OCI-LY7 (cell line): ENCODE measurements around the gene LIPC. TPM values are rescaled to one million over a fixed set of nuclear protein-coding genes. Genes with fewer than 3 reads are reported as not detected.
"Not testable (repeated sequence)": the region's sequence is repeated elsewhere in the genome, so short reads cannot be mapped to it uniquely, and the experiment has no call there.

Experiments
- BruUV-seq: library from RNA; stranded (reverse); fragments of 400-500 nt; replicated peaks from 2 replicates; lab custom pipeline; 2021; lab: Mats Ljungman, UMichigan
- CTCF ChIA-PET: fragments of 300-600 bp; sonication (Branson Sonifier 250); formaldehyde crosslinking; loops from one replicate; lab custom pipeline; 2022; ENCODE audit warnings: antibody characterized with exemption; ENCODE audit not compliant: unreplicated experiment; lab: Charles Lee
- POLR2A ChIA-PET: fragments of 300-600 bp; sonication (Branson Sonifier 250); formaldehyde crosslinking; loops from one replicate; lab custom pipeline; 2022; ENCODE audit warnings: antibody characterized with exemption; lab: Charles Lee
- DNase-seq: peaks from one replicate; pipeline ENCODE4 v3.0.0-alpha.2; 2015; ENCODE audit warnings: low spot score
- H2AFZ ChIP-seq: fragments of 200-600 bp; sonication (generic), shearing (Covaris generic); 2 replicates; pipeline ENCODE4 v1.6.1; 2014; ENCODE audit warnings: mild to moderate bottlenecking, antibody characterized with exemption, low read length, moderate library complexity
- H3K27ac ChIP-seq: fragments of 200-600 bp; sonication (generic); 2 replicates; pipeline ENCODE4 v1.5.1; 2014; ENCODE audit warnings: mixed run types, low read depth, mild to moderate bottlenecking, moderate library complexity, low read length, inconsistent platforms; ENCODE audit not compliant: poor library complexity, severe bottlenecking
- H3K36me3 ChIP-seq: fragments of 200-600 bp; sonication (generic); 2 replicates; pipeline ENCODE4 v1.6.1; 2014; ENCODE audit warnings: mild to moderate bottlenecking, antibody characterized with exemption, low read length, moderate library complexity, mixed read lengths; ENCODE audit not compliant: insufficient read depth
- H3K4me1 ChIP-seq: fragments of 200-600 bp; sonication (generic); 2 replicates; pipeline ENCODE4 v1.5.1; 2014; ENCODE audit warnings: mild to moderate bottlenecking, low read length; ENCODE audit not compliant: insufficient read depth, poor library complexity, severe bottlenecking
- H3K4me2 ChIP-seq: fragments of 200-600 bp; sonication (generic); 2 replicates; pipeline ENCODE4 v1.6.1; 2014; ENCODE audit warnings: mild to moderate bottlenecking, low read length
- H3K4me3 ChIP-seq: fragments of 200-600 bp; sonication (generic); 2 replicates; pipeline ENCODE4 v1.5.1; 2014; ENCODE audit warnings: mild to moderate bottlenecking, low read depth, low read length; ENCODE audit not compliant: poor library complexity, severe bottlenecking
- H3K79me2 ChIP-seq: fragments of 200-600 bp; sonication (generic); 2 replicates; pipeline ENCODE4 v1.6.1; 2016; ENCODE audit warnings: low read depth, mild to moderate bottlenecking, low read length, moderate library complexity, mixed read lengths; ENCODE audit not compliant: insufficient read depth
- H3K9me2 ChIP-seq: fragments of 200-600 bp; sonication (generic); 2 replicates; pipeline ENCODE4 v1.6.1; 2016; ENCODE audit warnings: mild to moderate bottlenecking, low read length, mixed read lengths; ENCODE audit not compliant: insufficient read depth
- H3K9me3 ChIP-seq: fragments of 200-600 bp; sonication (generic); 2 replicates; pipeline ENCODE4 v1.6.1; 2014; ENCODE audit warnings: mild to moderate bottlenecking, mixed run types, low read length, mixed read lengths
- H4K20me1 ChIP-seq: fragments of 200-600 bp; sonication (generic); 2 replicates; pipeline ENCODE4 v1.6.1; 2014; ENCODE audit warnings: mild to moderate bottlenecking, antibody characterized with exemption, low read length, moderate library complexity, mixed read lengths; ENCODE audit not compliant: insufficient read depth
- CTCF ChIP-seq: fragments of 200-600 bp; sonication (generic); conservative IDR thresholded peaks from 2 replicates; pipeline ENCODE4 v1.5.1; 2014; ENCODE audit warnings: mild to moderate bottlenecking, antibody characterized with exemption, low read length, moderate library complexity, mixed read lengths
- EZH2phosphoT487 ChIP-seq: fragments of 200-600 bp; sonication (generic); IDR thresholded peaks from 2 replicates; pipeline ENCODE4 v1.6.1; 2018; ENCODE audit warnings: low read depth, borderline replicate concordance, mild to moderate bottlenecking, mixed run types, antibody characterized with exemption, low read length, moderate library complexity, mixed read lengths
- intact Hi-C: fragments of 100-400 bp; cut with micrococcal nuclease; formaldehyde crosslinking; loops from one replicate; pipeline ENCODE4 v1.10.0; 2022; ENCODE audit not compliant: unreplicated experiment
- total RNA-seq, 2 experiments: library from RNA; depleted of rRNA in 1 of 2; stranded (reverse); fragments of >200 nt in 1 of 2; shearing (Covaris generic) in 1 of 2; gene quantifications; 2 replicates each; pipeline ENCODE4 v1.2.3, GENCODE V29; 2014 to 2022

The LIPC gene
- total RNA-seq, 2 experiments from 2014 or later: 0.50 TPM; not detected in 1

- no peak for TF ChIP-seq CTCF
- no peak for TF ChIP-seq EZH2phosphoT487
- Histone ChIP-seq H3K9me3 (no peaks in the 10 kb centered on the region), H3K9me2 (no peaks in the 10 kb centered on the region), H3K36me3 (peaks cover 44% of the 10 kb centered on the region), H3K4me3 (no peak overlapping the region), H3K79me2 (no peaks in the 10 kb centered on the region), H2AFZ (no peak overlapping the region), H3K4me1 (no peaks in the 10 kb centered on the region), H3K27ac (no peak overlapping the region), H3K4me2 (no peak overlapping the region), H4K20me1 (no peaks in the 10 kb centered on the region)
- ChIA-PET CTCF (no interaction called here), POLR2A (interaction anchor here (0.7 to 0.9 kb wide), 2 partner anchors 9 to 15 kb away, joined by 3 to 5 read pairs; no protein-coding TSS in a partner anchor)
- no TSS peak for BruUV-seq
- intact Hi-C loops: no loop called here
- DNase-seq: no peak
Observed at GRCh38 chr15:58597943-58598828, 166.4 kb downstream of the LIPC start.

- DNase-seq: no peak
- no peaks in the 10 kb centered on the region for H3K9me3 ChIP-seq
- CTCF ChIA-PET: no interaction called here
- no peaks in the 10 kb centered on the region for H4K20me1 ChIP-seq
- no peaks in the 10 kb centered on the region for H3K9me2 ChIP-seq
- H2AFZ ChIP-seq: no peak overlapping the region
- TF ChIP-seq EZH2phosphoT487: no peak
- no peak for TF ChIP-seq CTCF
- POLR2A ChIA-PET: interaction anchor here (0.9 kb wide), 1 partner anchor 10 kb away, joined by 5 read pairs; no protein-coding TSS in a partner anchor
- no peak overlapping the region for H3K4me3 ChIP-seq
- no peaks in the 10 kb centered on the region for H3K4me1 ChIP-seq
- H3K79me2 ChIP-seq: no peaks in the 10 kb centered on the region
- H3K27ac ChIP-seq: no peak overlapping the region
- H3K36me3 ChIP-seq: peaks cover 39% of the 10 kb centered on the region
- no peak overlapping the region for H3K4me2 ChIP-seq
- no TSS peak for BruUV-seq
- intact Hi-C loops: no loop called here
Observed at GRCh38 chr15:58598829-58599210, 167.0 kb downstream of the LIPC start.

- Histone ChIP-seq H4K20me1 (no peaks in the 10 kb centered on the region), H3K4me3 (no peak overlapping the region), H3K4me1 (no peaks in the 10 kb centered on the region), H2AFZ (no peak overlapping the region), H3K4me2 (no peak overlapping the region), H3K9me3 (no peaks in the 10 kb centered on the region), H3K27ac (no peak overlapping the region), H3K79me2 (no peaks in the 10 kb centered on the region), H3K36me3 (peaks cover 24% of the 10 kb centered on the region), H3K9me2 (no peaks in the 10 kb centered on the region)
- no TSS peak for BruUV-seq
- TF ChIP-seq CTCF (no peak), EZH2phosphoT487 (no peak)
- CTCF ChIA-PET: no interaction called here
- POLR2A ChIA-PET: no interaction called here
- DNase-seq: no peak
- intact Hi-C loops: no loop called here
Observed at GRCh38 chr15:58602823-58603222, 171.0 kb downstream of the LIPC start.

- H3K9me3 ChIP-seq, intact Hi-C loops, H3K27ac ChIP-seq, H3K4me2 ChIP-seq, H4K20me1 ChIP-seq, CTCF ChIA-PET, BruUV-seq, DNase-seq, H2AFZ ChIP-seq, H3K4me3 ChIP-seq, H3K79me2 ChIP-seq, H3K4me1 ChIP-seq, H3K9me2 ChIP-seq: not testable (repeated sequence)
- POLR2A ChIA-PET: interaction anchor here (0.9 kb wide), 1 partner anchor 44 kb away, joined by 4 read pairs; no protein-coding TSS in a partner anchor
- H3K36me3 ChIP-seq: peaks cover 34% of the 10 kb centered on the region
Observed at GRCh38 chr15:58603927-58604326, 172.1 kb downstream of the LIPC start.
